Tongue (tissue), 2 donors: ENCODE results near the gene ANKS1A. TPM values are rescaled to one million over a fixed set of nuclear protein-coding genes. Genes with fewer than 3 reads are reported as not detected.
A peak's percentile ranks its signal among the peaks of the same experiment; 100 is the strongest.

ENCODE experiments used
- DNase-seq: peaks from one replicate; pipeline ENCODE4 v3.0.0-alpha.2; 2015
- total RNA-seq: library from RNA; depleted of rRNA; stranded (reverse); fragments of >200 nt; gene quantifications from one replicate; pipeline ENCODE4 v1.2.3, GENCODE V29; 2014

Gene ANKS1A
- total RNA-seq, 1 donor from 2014 or later, result 23.5 TPM

DNA sequence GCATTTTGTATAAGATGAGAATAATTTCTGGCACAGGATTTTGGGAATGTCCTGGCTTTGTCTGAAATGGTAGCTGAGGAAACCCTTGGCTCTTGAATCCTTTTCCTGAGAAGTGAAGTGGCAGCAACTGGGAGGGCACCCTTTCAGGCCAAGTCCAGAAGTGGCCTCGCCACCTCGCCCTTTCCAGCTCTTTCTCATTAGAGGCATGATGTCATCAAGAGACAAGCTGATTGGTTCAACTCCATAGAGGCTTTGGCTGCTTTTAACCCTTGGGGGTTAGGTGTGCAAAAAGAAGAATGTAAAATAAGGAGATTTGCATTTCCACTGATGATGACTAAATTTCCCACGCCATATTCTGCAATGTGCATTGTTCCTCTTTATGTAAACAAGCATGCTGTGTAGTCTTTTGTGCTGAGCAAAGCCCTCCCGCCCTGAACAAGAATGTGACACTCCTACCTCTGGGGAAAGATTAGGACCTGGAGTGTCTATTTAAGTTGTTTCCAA, 135.5 kb downstream of the ANKS1A start:
- peak; percentile 79 for DNase-seq

- no peak for DNase-seq
These were observed 136.5 kb downstream of the ANKS1A start for GRCh38 chr6:35025232-35026188.

GRCh38 chr6:35026434-35027222, 137.6 kb downstream of the ANKS1A start:
- no peak for DNase-seq

- DNase-seq, result no peak
These were observed 138.8 kb downstream of the ANKS1A start for GRCh38 chr6:35027807-35028206.

DNA sequence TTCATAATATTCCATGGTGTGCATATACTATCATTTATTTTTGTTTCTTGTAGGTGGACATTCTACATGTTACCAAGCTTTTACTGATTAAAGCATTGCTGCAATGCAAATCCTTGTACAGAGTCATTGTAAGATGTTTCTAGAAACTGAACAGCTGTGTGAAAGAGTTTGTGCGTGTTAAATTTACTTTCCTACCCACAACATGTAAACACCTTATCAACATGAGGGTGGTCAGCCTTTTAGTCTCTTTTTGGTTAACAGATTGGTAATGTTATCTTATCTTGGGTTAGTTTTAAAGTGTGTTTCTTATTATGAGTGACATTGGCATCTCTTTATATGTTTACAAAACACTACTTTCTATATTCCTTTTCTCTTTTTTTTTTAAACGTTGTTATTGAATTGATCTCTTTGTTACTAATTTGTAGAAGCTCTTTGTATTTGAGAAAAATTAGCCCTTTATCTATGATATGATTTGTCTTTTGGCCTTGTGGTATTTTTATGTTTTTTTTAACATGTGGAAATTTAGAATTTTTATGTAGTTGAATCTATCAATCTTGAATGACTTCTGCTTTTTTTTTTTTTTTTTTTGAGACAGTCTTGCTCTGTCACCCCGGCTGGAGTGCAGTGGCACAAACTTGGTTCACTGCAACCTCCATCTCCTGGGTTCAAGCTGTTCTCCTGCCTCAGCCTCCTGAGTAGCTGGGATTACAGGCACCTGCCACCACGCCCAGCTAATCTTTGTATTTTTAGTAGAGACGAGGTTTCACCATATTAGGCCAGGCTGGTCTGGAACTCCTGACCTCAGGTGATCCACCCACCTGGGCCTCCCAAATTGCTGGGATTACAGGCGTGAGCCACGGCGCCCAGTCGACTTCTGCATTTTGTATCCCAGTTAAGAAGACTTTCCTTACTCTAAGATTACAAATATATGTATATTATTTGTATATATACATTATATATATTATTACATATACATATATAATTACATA, 140.0 kb downstream of the ANKS1A start:
- DNase-seq, result no peak

DNA sequence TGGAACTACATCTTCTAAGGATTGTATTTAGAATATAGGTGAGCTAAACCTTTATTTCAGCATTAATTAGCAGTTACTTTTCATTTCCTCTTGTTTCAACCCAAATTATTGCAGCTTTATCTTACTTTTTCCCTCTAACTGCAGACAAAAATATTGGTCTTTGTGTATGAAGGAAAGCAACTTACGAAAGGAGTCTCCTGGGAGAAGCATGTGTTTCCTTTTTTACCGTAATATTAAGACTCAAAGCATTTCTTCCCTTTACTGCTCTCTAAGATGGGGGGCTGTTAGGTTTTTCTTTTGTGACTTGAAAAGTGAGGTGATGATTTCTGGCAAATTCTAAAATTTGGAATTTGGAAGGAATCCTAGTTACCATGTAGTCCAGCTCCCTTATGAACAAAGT, 141.0 kb downstream of the ANKS1A start:
- no peak for DNase-seq

- no peak for DNase-seq
These were observed 142.8 kb downstream of the ANKS1A start for GRCh38 chr6:35031611-35032529.

GRCh38 chr6:35033683-35034082, 144.6 kb downstream of the ANKS1A start:
- DNase-seq, result no peak

DNA sequence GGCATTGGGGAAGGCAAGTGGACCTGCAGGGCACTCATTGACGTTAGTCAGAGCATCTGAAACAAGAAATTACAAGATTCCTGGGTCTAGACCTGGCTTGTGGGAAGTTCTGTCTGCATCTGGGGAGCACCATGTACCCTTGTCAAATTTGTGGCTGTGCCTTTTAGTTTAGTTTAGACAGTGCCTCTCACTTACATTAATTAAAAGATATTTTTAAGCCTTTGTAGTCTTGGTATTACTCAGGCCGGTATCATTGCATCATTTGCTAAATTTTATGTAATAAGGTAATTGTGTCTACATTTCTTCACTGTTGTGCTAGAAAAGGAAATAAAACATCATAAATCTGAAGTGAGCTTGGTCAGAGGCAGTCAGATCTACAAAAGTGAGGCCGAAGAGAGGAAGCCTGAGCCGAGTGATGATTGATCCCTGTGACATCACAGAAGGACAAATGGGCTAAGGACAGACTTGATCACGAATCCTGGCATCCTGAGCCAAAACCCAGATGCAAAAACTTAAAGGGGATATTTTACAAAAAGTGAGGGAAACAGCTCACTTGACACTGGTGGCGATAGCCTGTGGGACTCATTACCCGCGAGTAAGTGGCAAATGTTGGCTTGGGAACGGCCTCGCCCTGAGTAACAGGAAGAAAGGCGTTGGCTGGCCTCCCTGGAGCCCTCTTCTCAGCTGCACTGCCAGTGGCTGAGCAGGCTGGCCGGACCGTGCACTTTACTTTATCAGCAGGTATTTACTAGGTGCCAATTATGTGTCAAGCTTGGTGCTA, 145.5 kb downstream of the ANKS1A start:
- DNase-seq, result no peak

DNA sequence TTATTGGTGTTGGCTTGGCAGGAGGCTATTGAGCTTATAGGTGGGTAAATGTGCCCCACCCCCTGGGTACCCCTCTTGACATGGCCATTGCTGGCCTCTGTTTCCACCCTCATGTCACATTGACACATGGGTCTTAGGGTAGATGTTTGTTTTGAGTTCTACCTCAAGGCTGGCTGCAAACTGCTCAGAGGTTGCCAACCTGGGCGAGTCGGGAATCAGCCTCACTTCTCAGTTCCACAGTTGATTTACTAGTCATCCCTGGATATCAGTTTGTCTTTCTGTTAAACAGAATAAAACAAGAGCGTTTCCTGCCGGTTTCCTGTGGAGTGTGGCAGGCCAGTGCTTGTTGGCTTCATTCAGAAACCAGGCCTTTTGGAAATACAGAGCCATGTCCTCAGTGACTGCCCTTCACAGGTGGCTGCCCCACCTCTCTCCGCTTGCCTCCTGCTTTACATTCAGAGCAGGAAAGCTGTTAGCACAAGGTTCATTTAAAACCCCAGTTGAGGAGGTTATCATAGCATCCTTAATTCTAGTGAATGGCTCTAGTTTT, 146.5 kb downstream of the ANKS1A start:
- no peak for DNase-seq

- DNase-seq, result no peak
These were observed 147.2 kb downstream of the ANKS1A start for GRCh38 chr6:35036059-35036827.

- no peak for DNase-seq
These were observed 148.0 kb downstream of the ANKS1A start for GRCh38 chr6:35036828-35037663.

DNA sequence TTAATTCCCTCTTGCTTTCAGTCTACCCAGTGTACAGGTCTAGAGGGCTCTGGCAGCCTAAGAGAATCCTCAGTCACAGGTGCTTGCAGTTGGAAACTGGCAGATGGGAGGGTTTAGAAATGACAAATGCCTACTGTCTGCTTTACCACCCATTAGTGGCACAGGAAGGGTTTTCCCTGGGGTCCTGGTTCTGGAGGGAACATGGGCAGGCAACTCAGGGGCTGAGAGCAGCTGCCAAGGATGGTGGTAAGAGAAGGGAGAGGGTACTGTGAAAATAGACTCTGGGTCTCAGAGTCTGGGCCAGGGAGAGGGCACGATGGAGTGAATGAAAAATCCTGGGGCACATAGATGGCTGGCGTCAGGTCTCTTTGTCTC, 148.6 kb downstream of the ANKS1A start:
- DNase-seq, result no peak

DNA sequence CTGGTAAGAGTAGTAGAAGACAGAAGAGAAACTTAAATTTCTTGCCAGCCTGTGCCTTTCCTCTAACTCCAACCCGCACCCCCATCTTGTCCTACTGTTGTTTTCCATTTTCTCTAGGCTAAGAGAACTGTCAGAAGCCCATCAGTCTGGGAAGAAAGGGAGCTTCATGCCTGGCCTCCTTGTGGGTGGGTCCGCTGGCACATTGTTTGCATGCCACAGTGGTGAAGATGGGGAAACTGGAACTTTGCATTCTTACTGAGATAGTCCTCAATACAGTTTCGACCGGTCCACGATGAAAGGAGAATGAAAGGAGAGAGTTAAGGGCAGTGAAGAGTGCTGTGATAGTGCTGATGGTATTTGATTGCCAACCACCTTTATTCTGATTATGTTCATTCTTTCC, 149.0 kb downstream of the ANKS1A start:
- no peak for DNase-seq

DNA sequence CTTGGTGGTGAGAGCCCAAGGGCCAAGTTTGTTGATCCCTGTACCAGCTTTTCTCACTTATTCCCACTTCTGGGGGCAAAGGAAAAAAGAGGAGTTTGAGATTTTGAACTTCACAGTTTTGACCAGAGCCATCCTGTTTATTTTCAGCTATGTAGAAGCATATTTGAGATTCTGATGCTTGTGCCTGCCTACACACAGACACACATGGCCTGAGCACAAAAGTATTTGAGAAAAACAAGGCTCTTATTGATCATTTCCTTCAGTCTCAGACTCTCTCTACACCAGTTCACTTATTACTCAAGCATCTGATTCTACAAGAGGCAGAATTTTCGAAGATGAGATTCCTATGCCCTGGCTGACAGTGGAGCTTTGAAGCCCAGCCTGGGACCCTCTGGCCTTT, 151.3 kb downstream of the ANKS1A start:
- no peak for DNase-seq

DNA sequence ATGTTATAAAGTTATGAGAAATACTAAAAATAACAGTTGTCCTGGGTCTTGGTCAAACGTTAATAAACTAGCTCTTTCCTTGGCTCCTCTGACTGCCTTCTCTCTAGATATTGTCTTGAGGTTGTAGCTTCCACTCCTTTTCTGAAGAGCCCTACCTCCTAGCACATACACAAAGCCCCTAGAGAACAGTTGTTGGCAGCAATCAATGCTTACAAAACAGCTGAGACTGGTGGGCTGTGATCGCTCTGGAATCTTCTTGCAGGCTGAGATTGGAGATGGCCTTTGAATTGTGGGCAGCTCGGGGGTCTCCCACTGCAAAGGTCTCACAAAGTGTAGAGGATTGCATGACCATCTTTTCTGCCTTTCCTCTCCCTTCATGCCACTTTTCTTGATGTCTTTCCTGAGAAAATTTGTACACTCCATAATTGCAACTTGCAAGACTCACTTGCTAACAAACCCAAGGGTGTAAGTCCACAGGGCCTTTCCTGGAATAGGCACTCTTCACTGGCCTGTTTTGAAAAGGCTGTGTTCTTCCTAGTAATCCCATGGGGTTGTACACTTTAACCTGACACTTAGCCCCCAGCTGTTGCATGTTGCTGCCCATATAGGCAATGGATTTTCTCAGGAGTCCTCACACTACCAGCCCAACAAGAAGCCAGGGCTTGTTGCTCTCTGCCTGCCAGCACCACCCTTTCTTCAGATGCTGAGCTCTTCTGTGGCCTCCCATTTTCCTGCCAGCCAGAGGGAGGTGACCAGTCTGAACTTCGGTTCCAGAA, 152.2 kb downstream of the ANKS1A start:
- peak; percentile 71 for DNase-seq
